Mesenchymal stem cell (in vitro differentiated cells and primary cell): ENCODE measurements around the gene NMU.

Experiments used
- DNase-seq: peaks from one replicate; pipeline ENCODE4 v3.0.0-alpha.2; 2013
- H2AFZ ChIP-seq: one replicate; pipeline ENCODE4 v1.6.1; 2013; ENCODE audit warnings: low read depth, mild to moderate bottlenecking, control low read depth, inconsistent platforms, low read length, moderate library complexity
- H2AK5ac ChIP-seq: 2 replicates; pipeline ENCODE4 v1.6.1; 2013; ENCODE audit warnings: low read length, moderate library complexity, mild to moderate bottlenecking, inconsistent platforms; ENCODE audit not compliant: severe bottlenecking
- H2BK120ac ChIP-seq: one replicate; pipeline ENCODE4 v1.6.1; 2013; ENCODE audit warnings: low read depth, mild to moderate bottlenecking, inconsistent platforms, low read length, moderate library complexity
- H2BK12ac ChIP-seq, 2 experiments: one replicate each; pipeline ENCODE4 v1.6.1; 2013; ENCODE audit warnings: inconsistent platforms in 2 of 2, low read length in 2 of 2, mild to moderate bottlenecking in 2 of 2, moderate library complexity in 2 of 2, control low read depth in 1 of 2
- H2BK15ac ChIP-seq: one replicate; pipeline ENCODE4 v1.6.1; 2013; ENCODE audit warnings: mild to moderate bottlenecking, low read depth, inconsistent platforms; ENCODE audit not compliant: poor library complexity, severe bottlenecking
- H2BK5ac ChIP-seq: 2 replicates; pipeline ENCODE4 v1.6.1; 2013; ENCODE audit warnings: low read depth, mild to moderate bottlenecking, low read length, control low read depth, inconsistent platforms; ENCODE audit not compliant: poor library complexity, severe bottlenecking
- H3K14ac ChIP-seq, 2 experiments: one replicate each; pipeline ENCODE4 v1.6.1; 2013; ENCODE audit warnings: inconsistent platforms in 2 of 2, low read length in 2 of 2, control low read depth in 1 of 2, mild to moderate bottlenecking in 1 of 2, moderate library complexity in 1 of 2
- H3K18ac ChIP-seq, 2 experiments: one replicate each; pipeline ENCODE4 v1.6.1; 2013; ENCODE audit warnings: inconsistent platforms in 2 of 2, low read length in 2 of 2, control low read depth in 1 of 2, low read depth in 1 of 2, mild to moderate bottlenecking in 1 of 2
- H3K23ac ChIP-seq, 2 experiments: one replicate each; pipeline ENCODE4 v1.6.1; 2013; ENCODE audit warnings: inconsistent platforms in 2 of 2, low read length in 2 of 2, mild to moderate bottlenecking in 2 of 2, moderate library complexity in 2 of 2, control low read depth in 1 of 2
- H3K27ac ChIP-seq: 2 replicates; pipeline ENCODE4 v1.5.1; 2013; ENCODE audit warnings: mild to moderate bottlenecking, moderate library complexity, low read length, control low read depth, inconsistent platforms; ENCODE audit not compliant: poor library complexity, severe bottlenecking
- H3K27me3 ChIP-seq, 2 experiments: 2 replicates each; pipeline versions ENCODE4 v1.6.1 to v1.7.0; 2013; ENCODE audit warnings: low read length in 2 of 2, mild to moderate bottlenecking in 2 of 2, moderate library complexity in 2 of 2, control low read depth in 1 of 2, inconsistent platforms in 1 of 2; ENCODE audit not compliant: control insufficient read depth in 1 of 2, insufficient read depth in 1 of 2
- H3K36me3 ChIP-seq, 2 experiments: 2 replicates each; pipeline versions ENCODE4 v1.6.1 to v1.7.0; 2013; ENCODE audit warnings: low read length in 2 of 2, control low read depth in 1 of 2, inconsistent platforms in 1 of 2, low read depth in 1 of 2, mild to moderate bottlenecking in 1 of 2; ENCODE audit not compliant: insufficient read depth in 2 of 2, control insufficient read depth in 1 of 2
- H3K4ac ChIP-seq, 2 experiments: one replicate each; pipeline ENCODE4 v1.6.1; 2013; ENCODE audit warnings: inconsistent platforms in 2 of 2, low read length in 2 of 2, mild to moderate bottlenecking in 2 of 2, moderate library complexity in 2 of 2, control low read depth in 1 of 2, low read depth in 1 of 2
- H3K4me1 ChIP-seq: 2 replicates; pipeline ENCODE4 v1.6.1; 2013; ENCODE audit warnings: low read depth, low read length, control low read depth; ENCODE audit not compliant: control insufficient read depth, insufficient read depth
- H3K4me2 ChIP-seq: 2 replicates; pipeline ENCODE4 v1.6.1; 2013; ENCODE audit warnings: low read length, mild to moderate bottlenecking, inconsistent platforms; ENCODE audit not compliant: poor library complexity, severe bottlenecking
- H3K4me3 ChIP-seq, 2 experiments: 2 replicates each; pipeline versions ENCODE4 v1.5.1 to v1.7.0; 2013; ENCODE audit warnings: low read length in 2 of 2, mild to moderate bottlenecking in 2 of 2, control low read depth in 1 of 2, low read depth in 1 of 2; ENCODE audit not compliant: insufficient read depth in 1 of 2
- H3K79me1 ChIP-seq: replicated peaks from 2 replicates; pipeline ENCODE4 v1.6.1; 2013; ENCODE audit warnings: mild to moderate bottlenecking, control low read depth, low read length, inconsistent platforms; ENCODE audit not compliant: poor library complexity, severe bottlenecking
- H3K9ac ChIP-seq: 2 replicates; pipeline ENCODE4 v1.7.0; 2013; ENCODE audit warnings: mild to moderate bottlenecking, low read length, moderate library complexity
- H3K9me3 ChIP-seq: 2 replicates; pipeline ENCODE4 v1.7.0; 2013; ENCODE audit warnings: mild to moderate bottlenecking, low read length; ENCODE audit not compliant: control insufficient read depth
- H4K8ac ChIP-seq: one replicate; pipeline ENCODE4 v1.6.1; 2013; ENCODE audit warnings: inconsistent platforms, mild to moderate bottlenecking, low read length, moderate library complexity
- H4K91ac ChIP-seq: one replicate; pipeline ENCODE4 v1.6.1; 2013; ENCODE audit warnings: mild to moderate bottlenecking, low read length, inconsistent platforms
- WGBS: methylation state at CpG from one replicate; pipeline ENCODE4 v1.1.7; 2013; ENCODE audit warnings: mixed read lengths; 5-methylcytosine and 5-hydroxymethylcytosine counted together

The NMU gene

GRCh38 chr4:55574252-55574651, 61.8 kb downstream of the NMU start:
- Histone ChIP-seq H3K23ac (no peak overlapping the region), H3K4ac (no peak overlapping the region), H2BK120ac (no peak overlapping the region), H2BK5ac (no peak overlapping the region), H3K9ac (no peak overlapping the region), H2BK15ac (no peak overlapping the region), H2AK5ac (no peak overlapping the region), H3K4me1 (no peaks in the 10 kb centered on the region), H3K4me3 (no peak overlapping the region), H4K8ac (no peak overlapping the region), H3K18ac (no peak overlapping the region), H3K36me3 (no peaks in the 10 kb centered on the region), H3K79me1 (no peaks in the 10 kb centered on the region), H3K27ac (no peak overlapping the region), H3K4me2 (no peak overlapping the region), H2BK12ac (no peak overlapping the region), H3K9me3 (peaks cover 36% of the 10 kb centered on the region), H2AFZ (no peak overlapping the region), H3K27me3 (no peaks in the 10 kb centered on the region), H4K91ac (no peak overlapping the region), H3K14ac (no peak overlapping the region)
- WGBS = no CpG with 5 or more reads among the region's 1 CpG
- DNase-seq = no peak

GRCh38 chr4:55571806-55572205, 64.3 kb downstream of the NMU start:
- Histone ChIP-seq H4K8ac (no peak overlapping the region), H3K4ac (no peak overlapping the region), H3K23ac (no peak overlapping the region), H3K4me1 (no peaks in the 10 kb centered on the region), H2BK15ac (no peak overlapping the region), H3K14ac (no peak overlapping the region), H3K18ac (no peak overlapping the region), H3K9me3 (peaks cover 35% of the 10 kb centered on the region), H3K79me1 (no peaks in the 10 kb centered on the region), H2BK5ac (no peak overlapping the region), H2AFZ (no peak overlapping the region), H3K27ac (no peak overlapping the region), H4K91ac (no peak overlapping the region), H3K27me3 (no peaks in the 10 kb centered on the region), H2BK12ac (no peak overlapping the region), H3K36me3 (no peaks in the 10 kb centered on the region), H2AK5ac (no peak overlapping the region), H3K9ac (no peak overlapping the region), H3K4me3 (no peak overlapping the region), H3K4me2 (no peak overlapping the region), H2BK120ac (no peak overlapping the region)
- no peak for DNase-seq
- 86% methylated on average over 2 of the region's 3 CpGs for WGBS

DNA sequence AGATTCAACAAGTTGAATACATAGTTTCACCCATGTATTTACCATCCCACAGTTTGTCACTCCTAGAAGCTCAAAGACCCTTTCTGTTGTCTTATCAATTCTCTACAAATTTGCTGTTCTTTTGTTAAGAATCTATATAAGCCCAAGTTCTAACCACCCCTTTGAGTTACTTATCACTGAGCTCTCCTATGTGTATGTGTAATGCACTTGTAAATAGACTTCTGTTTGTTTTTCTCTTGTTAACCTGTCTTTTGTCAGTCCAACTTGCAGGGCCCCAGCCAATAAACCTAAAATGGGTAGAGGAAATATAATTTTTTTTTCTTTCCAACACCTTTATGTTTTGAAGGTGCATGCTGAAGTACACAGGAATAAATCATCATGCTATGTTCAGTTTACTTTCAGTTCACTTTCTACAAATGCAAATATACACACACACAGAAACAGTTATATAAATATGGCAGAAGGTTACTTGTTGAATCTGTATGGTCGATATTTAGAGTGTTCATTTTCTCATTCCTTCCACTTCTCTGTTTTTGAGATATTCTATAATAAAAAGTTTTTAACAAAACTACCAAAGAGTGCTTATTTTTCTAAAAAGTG, 67.1 kb downstream of the NMU start:
- Histone ChIP-seq H3K23ac (no peak overlapping the region), H2AFZ (no peak overlapping the region), H3K9ac (no peak overlapping the region), H3K4ac (no peak overlapping the region), H3K27me3 (no peaks in the 10 kb centered on the region), H3K27ac (no peak overlapping the region), H3K79me1 (no peaks in the 10 kb centered on the region), H3K18ac (no peak overlapping the region), H2BK5ac (no peak overlapping the region), H2BK15ac (no peak overlapping the region), H2AK5ac (no peak overlapping the region), H3K14ac (no peak overlapping the region), H3K4me1 (no peaks in the 10 kb centered on the region), H3K4me3 (no peak overlapping the region), H4K8ac (no peak overlapping the region), H2BK120ac (no peak overlapping the region), H3K36me3 (no peaks in the 10 kb centered on the region), H3K4me2 (no peak overlapping the region), H2BK12ac (no peak overlapping the region), H3K9me3 (peaks cover 10% of the 10 kb centered on the region), H4K91ac (no peak overlapping the region)
- no CpG with 5 or more reads among the region's 1 CpG for WGBS
- DNase-seq = no peak

DNA sequence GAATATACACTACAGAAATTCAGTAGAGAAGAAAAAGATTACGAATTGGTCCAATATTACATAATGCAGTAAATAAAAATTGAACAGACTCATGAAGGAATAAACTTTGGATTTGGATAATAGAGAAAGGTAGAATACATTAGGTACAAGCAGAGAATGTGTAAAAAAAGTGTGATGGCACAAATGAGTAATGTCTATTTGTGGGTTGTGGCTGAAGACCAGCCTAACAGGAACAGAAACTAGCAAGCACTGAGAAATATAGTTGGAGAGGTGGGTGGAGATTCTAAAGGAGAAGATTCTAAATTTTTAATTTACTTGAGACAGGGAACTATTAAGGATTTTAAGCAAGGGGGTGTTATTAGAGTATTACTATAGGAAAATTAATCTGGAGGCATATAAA, 74.2 kb downstream of the NMU start:
- Histone ChIP-seq H3K27me3 (no peaks in the 10 kb centered on the region), H3K9ac (no peak overlapping the region), H2BK15ac (no peak overlapping the region), H3K4me3 (no peak overlapping the region), H3K79me1 (no peaks in the 10 kb centered on the region), H2AFZ (no peak overlapping the region), H3K27ac (no peak overlapping the region), H3K18ac (no peak overlapping the region), H2AK5ac (no peak overlapping the region), H3K4me2 (no peak overlapping the region), H4K91ac (no peak overlapping the region), H3K36me3 (no peaks in the 10 kb centered on the region), H3K23ac (no peak overlapping the region), H2BK12ac (no peak overlapping the region), H2BK5ac (no peak overlapping the region), H3K4ac (no peak overlapping the region), H2BK120ac (no peak overlapping the region), H4K8ac (no peak overlapping the region), H3K4me1 (no peaks in the 10 kb centered on the region), H3K14ac (no peak overlapping the region), H3K9me3 (no peaks in the 10 kb centered on the region)
- no CpG with 5 or more reads among the region's 1 CpG for WGBS
- no peak for DNase-seq
